ENCODE data around the gene KATNB1.

DNA sequence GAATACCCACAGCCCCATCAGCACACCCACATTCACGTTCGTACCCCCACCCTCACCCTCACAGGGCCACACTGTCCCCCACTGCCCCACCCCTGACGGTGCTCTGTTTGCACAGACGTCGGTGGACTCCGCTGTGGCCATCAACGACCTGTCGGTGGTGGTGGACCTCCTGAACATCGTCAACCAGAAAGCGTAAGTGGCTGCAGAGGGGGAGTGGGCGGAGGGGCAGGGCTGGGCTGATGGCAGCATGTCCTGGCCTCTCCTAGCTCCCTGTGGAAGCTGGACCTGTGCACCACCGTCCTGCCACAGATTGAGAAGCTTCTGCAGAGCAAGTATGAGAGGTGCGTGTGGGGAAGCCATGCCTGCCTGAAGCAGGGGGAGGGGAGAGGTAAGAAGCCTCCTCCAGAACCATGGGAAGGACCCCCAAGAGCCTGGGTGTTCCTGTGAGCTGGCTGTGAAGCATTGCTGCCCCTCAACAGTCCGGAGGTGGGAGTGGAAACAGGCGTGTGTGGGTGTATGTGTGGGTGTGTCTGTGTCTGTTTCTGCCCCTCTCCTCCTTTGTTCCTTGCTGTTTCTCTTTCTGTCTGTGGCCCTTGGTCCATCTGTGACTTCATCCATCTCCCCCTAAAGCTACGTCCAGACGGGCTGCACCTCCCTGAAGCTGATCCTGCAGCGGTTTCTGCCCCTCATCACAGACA is 20.3 kb downstream of the KATNB1 start:
- TF ChIP-seq, protein P1, sequence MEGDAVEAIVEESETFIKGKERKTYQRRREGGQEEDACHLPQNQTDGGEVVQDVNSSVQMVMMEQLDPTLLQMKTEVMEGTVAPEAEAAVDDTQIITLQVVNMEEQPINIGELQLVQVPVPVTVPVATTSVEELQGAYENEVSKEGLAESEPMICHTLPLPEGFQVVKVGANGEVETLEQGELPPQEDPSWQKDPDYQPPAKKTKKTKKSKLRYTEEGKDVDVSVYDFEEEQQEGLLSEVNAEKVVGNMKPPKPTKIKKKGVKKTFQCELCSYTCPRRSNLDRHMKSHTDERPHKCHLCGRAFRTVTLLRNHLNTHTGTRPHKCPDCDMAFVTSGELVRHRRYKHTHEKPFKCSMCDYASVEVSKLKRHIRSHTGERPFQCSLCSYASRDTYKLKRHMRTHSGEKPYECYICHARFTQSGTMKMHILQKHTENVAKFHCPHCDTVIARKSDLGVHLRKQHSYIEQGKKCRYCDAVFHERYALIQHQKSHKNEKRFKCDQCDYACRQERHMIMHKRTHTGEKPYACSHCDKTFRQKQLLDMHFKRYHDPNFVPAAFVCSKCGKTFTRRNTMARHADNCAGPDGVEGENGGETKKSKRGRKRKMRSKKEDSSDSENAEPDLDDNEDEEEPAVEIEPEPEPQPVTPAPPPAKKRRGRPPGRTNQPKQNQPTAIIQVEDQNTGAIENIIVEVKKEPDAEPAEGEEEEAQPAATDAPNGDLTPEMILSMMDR (IDR thresholded peaks at IDR 0.05) = no peak
- TF ChIP-seq RAD21 (conservative IDR thresholded peaks at IDR 0.05 in 1 of 2, IDR thresholded peaks at IDR 0.05 in 1 of 2) (no peak), EP300 (IDR thresholded peaks at IDR 0.05) (no peak)
- TF ChIP-seq, protein P2, sequence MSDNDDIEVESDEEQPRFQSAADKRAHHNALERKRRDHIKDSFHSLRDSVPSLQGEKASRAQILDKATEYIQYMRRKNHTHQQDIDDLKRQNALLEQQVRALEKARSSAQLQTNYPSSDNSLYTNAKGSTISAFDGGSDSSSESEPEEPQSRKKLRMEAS (IDR thresholded peaks at IDR 0.05) = no peak

Measured in A549 (cell line).